ENCODE data around the gene BCL11A. TPM values are rescaled to one million over a fixed set of nuclear protein-coding genes. Genes with fewer than 3 reads are reported as not detected.

Gene BCL11A
- total RNA-seq, 6 experiments from 2014 or later, result 0.06 to 0.80 (median 0.37) TPM

DNA sequence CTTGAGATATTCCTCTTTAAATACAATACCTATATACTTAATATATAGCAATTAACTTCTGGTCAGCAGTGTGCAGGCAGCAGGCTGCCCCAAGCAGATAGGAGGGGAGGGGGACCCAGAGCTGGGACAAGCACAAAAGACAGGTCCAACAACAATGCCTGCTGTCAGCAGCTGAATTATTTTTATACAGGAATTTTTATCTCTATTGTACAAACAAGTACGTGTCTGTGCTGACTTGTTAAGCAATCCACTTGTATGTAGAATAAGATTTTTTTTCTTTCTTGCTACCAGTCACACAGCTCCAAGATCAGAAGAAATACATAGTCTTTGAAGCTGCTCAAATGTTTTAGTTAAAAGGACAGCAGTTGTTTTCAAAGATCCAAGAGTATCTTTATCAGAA, 16.7 kb downstream of the BCL11A start:
- Histone ChIP-seq H3K4me1 (no peaks in the 10 kb centered on the region), H3K9me3 (no peaks in the 10 kb centered on the region), H3K27ac (no peak overlapping the region), H3K4me3 (no peak overlapping the region), H3K36me3 (no peaks in the 10 kb centered on the region), H3K27me3 (peaks cover 0 to 9% of the 10 kb centered on the region in 2 donors)
- intact Hi-C loops (cut with DNase I), result no loop called here
- ATAC-seq (no peak), DNase-seq (no peak)
- no peak for TF ChIP-seq POLR2A (IDR thresholded peaks at IDR 0.05)
- TF ChIP-seq, protein P1, sequence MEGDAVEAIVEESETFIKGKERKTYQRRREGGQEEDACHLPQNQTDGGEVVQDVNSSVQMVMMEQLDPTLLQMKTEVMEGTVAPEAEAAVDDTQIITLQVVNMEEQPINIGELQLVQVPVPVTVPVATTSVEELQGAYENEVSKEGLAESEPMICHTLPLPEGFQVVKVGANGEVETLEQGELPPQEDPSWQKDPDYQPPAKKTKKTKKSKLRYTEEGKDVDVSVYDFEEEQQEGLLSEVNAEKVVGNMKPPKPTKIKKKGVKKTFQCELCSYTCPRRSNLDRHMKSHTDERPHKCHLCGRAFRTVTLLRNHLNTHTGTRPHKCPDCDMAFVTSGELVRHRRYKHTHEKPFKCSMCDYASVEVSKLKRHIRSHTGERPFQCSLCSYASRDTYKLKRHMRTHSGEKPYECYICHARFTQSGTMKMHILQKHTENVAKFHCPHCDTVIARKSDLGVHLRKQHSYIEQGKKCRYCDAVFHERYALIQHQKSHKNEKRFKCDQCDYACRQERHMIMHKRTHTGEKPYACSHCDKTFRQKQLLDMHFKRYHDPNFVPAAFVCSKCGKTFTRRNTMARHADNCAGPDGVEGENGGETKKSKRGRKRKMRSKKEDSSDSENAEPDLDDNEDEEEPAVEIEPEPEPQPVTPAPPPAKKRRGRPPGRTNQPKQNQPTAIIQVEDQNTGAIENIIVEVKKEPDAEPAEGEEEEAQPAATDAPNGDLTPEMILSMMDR (IDR thresholded peaks at IDR 0.05), result no peak
- WGBS (ENCODE audit: insufficient coverage, low coverage, low lambda C conversion rate, missing lambda C conversion rate), result 0% methylated on average over 1 of the region's 1 CpG

DNA sequence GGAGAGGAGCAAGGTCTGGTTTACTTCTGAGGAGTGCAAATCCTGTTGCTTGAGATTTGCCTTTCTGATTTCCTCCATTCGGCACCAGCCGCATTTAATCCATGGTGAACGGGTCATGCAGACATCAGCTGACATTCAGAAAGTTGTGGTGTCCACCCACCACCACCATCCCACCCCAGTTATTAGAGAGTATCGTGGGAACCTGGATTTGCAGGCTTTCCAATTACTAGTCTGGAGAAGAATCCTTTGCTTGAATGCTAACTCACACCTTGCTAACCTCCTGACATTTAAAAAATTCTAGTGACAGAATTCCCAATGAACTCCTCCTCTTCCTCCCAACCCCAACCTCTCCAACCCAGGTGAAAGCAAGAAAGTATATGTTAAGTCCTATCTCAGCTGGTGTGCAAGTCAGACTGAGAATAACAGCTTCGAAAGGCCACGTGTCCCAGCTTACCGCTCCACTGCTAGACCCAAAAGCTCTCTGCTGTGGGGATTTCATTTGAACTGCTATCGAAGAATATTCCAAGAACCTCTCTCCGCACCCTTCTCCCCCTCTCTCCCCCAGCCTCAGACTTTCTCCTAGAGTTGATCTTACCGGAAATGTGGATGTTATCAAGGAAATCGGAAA, 17.7 kb downstream of the BCL11A start:
- TF ChIP-seq, protein P1 (IDR thresholded peaks at IDR 0.05), result no peak
- TF ChIP-seq POLR2A (IDR thresholded peaks at IDR 0.05), result no peak
- Histone ChIP-seq H3K36me3 (no peaks in the 10 kb centered on the region), H3K9me3 (no peaks in the 10 kb centered on the region), H3K4me1 (peaks cover 0 to 9% (median under 1%) of the 10 kb centered on the region in 4 donors), H3K4me3 (no peak overlapping the region), H3K27ac (no peak overlapping the region), H3K27me3 (peaks cover 0 to 9% of the 10 kb centered on the region in 2 donors)
- no peak for DNase-seq
- 76% methylated on average over 10 of the region's 11 CpGs for WGBS (ENCODE audit: insufficient coverage, low coverage, low lambda C conversion rate, missing lambda C conversion rate)
- intact Hi-C loops (cut with DNase I), result no loop called here
- no peak for ATAC-seq

DNA sequence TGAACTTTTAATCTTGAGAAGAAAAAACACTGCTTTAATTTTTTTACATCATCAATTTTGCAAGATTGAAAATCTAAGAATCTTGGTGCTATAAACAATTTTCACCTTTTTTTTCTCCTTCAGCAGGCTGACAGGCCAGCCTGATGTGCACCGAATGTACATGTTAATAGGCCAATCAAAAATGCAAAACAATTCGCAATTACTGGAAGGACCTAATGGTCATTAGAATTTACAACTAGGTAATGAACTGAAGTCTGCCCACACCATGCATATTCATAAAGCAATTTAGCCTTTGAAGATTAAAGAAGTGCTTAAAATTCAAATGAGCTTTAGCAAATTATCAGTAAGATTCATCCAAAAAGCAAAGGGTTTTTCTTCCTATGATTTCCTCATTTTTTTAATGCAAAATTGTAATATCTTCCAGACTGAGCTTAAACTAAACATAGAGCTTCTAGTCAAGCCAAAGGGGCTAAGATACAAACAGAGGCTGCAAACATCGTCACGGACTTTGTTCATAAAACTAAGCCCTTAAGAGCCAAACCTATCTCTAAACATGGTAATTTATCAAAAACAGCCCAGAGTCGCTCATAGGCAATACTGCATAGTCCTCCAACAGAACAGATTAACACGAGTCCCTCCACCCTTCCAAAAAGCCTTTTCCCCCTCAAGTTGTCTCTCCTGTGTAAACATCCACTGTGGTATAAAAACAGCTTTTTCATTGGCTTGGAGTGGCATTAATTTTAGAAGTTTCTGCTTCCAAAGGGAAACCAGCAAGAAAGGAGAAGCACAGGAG, 18.4 kb downstream of the BCL11A start:
- H3K36me3 ChIP-seq, result no peaks in the 10 kb centered on the region
- no peak for TF ChIP-seq POLR2A (IDR thresholded peaks at IDR 0.05)
- TF ChIP-seq, protein P1 (IDR thresholded peaks at IDR 0.05), result no peak
- WGBS (ENCODE audit: insufficient coverage, low coverage, low lambda C conversion rate, missing lambda C conversion rate), result 75% methylated on average over 6 of the region's 6 CpGs
- peaks cover 0 to 6% of the 10 kb centered on the region in 2 donors for H3K27me3 ChIP-seq
- H3K9me3 ChIP-seq, result no peaks in the 10 kb centered on the region
- H3K4me1 ChIP-seq, result peaks cover 0 to 15% (median 2%) of the 10 kb centered on the region in 4 donors
- DNase-seq, result no peak
- no peak for ATAC-seq
- H3K4me3 ChIP-seq, result no peak overlapping the region
- intact Hi-C loops (cut with DNase I), result no loop called here
- no peak overlapping the region for H3K27ac ChIP-seq

DNA sequence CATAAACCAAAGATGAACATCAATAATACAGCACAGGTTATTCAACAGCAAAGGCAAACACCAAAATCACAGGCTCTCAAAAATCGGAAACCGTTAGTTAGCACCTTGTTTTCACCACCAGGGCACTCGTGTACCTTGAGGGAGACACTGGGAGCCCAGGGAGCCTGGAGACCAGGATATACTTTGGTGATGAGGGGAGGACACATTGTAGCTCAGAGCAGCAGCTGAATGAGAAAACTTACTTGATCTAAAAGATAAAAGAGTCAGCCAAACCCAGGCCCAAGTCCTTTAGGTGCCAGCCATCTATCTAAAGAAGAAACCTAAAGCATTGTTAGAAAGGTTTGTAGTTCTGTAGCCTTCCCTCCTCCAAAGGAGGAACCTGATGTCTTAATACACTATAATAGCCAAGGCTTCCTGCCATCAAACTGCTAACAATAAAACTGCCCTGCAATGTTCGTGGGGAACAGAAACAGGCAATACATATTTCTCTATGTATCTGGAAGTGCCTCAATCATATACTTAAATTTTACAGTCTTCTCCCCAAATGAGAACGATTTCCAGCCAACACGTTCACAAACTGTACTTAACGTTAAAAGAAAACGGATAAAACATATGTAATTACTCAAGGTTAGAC, 19.3 kb downstream of the BCL11A start:
- intact Hi-C loops (cut with DNase I), result no loop called here

More for the DNA sequence above, 19.3 kb downstream of the BCL11A start:
- DNase-seq (no peak), ATAC-seq (no peak)
- no peak overlapping the region for H3K27ac ChIP-seq
- peaks cover 0 to 17% (median 2%) of the 10 kb centered on the region in 4 donors for H3K4me1 ChIP-seq
- whole genome bisulfite sequencing (ENCODE audit: insufficient coverage, low coverage, low lambda C conversion rate, missing lambda C conversion rate), result 65% methylated on average over 8 of the region's 8 CpGs
- no peaks in the 10 kb centered on the region for H3K27me3 ChIP-seq
- no peak overlapping the region for H3K4me3 ChIP-seq
- no peak for TF ChIP-seq POLR2A (IDR thresholded peaks at IDR 0.05)
- TF ChIP-seq, protein P1 (IDR thresholded peaks at IDR 0.05), result no peak
- no peaks in the 10 kb centered on the region for H3K36me3 ChIP-seq
- no peaks in the 10 kb centered on the region for H3K9me3 ChIP-seq
